ENCODE results near the gene OPA1. TPM values are rescaled to one million over a fixed set of nuclear protein-coding genes. Genes with fewer than 3 reads are reported as not detected.

OPA1 gene
- total and polyA plus RNA-seq, 2 of the 13 experiments (the other 11 are each of a cell fraction or from before 2014, with no cell fraction given), result 26.7 to 78.5 TPM

- TF ChIP-seq HNF4G (IDR thresholded peaks at IDR 0.05; ENCODE audit: borderline replicate concordance, low read depth, low read length) (peak; percentile 47; the same call in 1 of the 2 replicates), HNF4G (CRISPR knock-in tag; IDR thresholded peaks at IDR 0.05; ENCODE audit: borderline replicate concordance, low read depth) (peak; percentile 59; the same call in 1 of the 2 replicates), ZBTB49 (CRISPR knock-in tag; IDR thresholded peaks at IDR 0.05; ENCODE audit: borderline replicate concordance) (no peak), ZNF414 (CRISPR knock-in tag; IDR thresholded peaks at IDR 0.05) (peak; percentile 41; the same call in 1 of the 2 replicates), NR2F1 (CRISPR knock-in tag; IDR thresholded peaks at IDR 0.05) (peak in 1 of 2 experiments; percentile 53; a peak in 2 of 4 replicates), ZNF44 (CRISPR knock-in tag; IDR thresholded peaks at IDR 0.05) (0 out of 2 replicates have a peak, but pooled peaks have one; percentile 12), ZBTB25 (CRISPR knock-in tag; IDR thresholded peaks at IDR 0.05) (peak; percentile 42; the same call in 1 of the 2 replicates), ZNF441 (CRISPR knock-in tag; IDR thresholded peaks at IDR 0.05; ENCODE audit: borderline replicate concordance) (no peak), ARID4A (CRISPR knock-in tag; IDR thresholded peaks at IDR 0.05; ENCODE audit: borderline replicate concordance) (peak; percentile 63; the same call in 1 of the 2 replicates), ZNF552 (CRISPR knock-in tag; IDR thresholded peaks at IDR 0.05; ENCODE audit: borderline replicate concordance) (no peak), ZNF792 (CRISPR knock-in tag; IDR thresholded peaks at IDR 0.05) (peak; percentile 80), CERS6 (CRISPR knock-in tag; IDR thresholded peaks at IDR 0.05) (no peak), CENPX (CRISPR knock-in tag; IDR thresholded peaks at IDR 0.05) (no peak), ZNF674 (CRISPR knock-in tag; IDR thresholded peaks at IDR 0.05; ENCODE audit: low read depth) (no peak), GFI1 (CRISPR knock-in tag; IDR thresholded peaks at IDR 0.05; ENCODE audit: borderline replicate concordance) (peak; percentile 46; the same call in 1 of the 2 replicates), TFAP4 (IDR thresholded peaks at IDR 0.05; ENCODE audit: borderline replicate concordance, low read depth) (peak; percentile 97), ZSCAN9 (CRISPR knock-in tag; IDR thresholded peaks at IDR 0.05; ENCODE audit: borderline replicate concordance) (no peak; the same call in 1 of the 2 replicates), ZNF644 (CRISPR knock-in tag; IDR thresholded peaks at IDR 0.05; ENCODE audit: low read depth) (peak; percentile 29; the same call in 1 of the 2 replicates)
Observed at GRCh38 chr3:193744048-193744821, 151.2 kb downstream of the OPA1 start (continued).
